Astrocyte (in vitro differentiated cells and primary cell): ENCODE measurements around the gene LSM7.

ENCODE experiments used
- EZH2 ChIP-seq: IDR thresholded peaks from 2 replicates; pipeline ENCODE4 v1.6.1; 2012; ENCODE audit warnings: mild to moderate bottlenecking, low read length, inconsistent platforms; ENCODE audit not compliant: insufficient read depth
- TF ChIP-seq, protein P1 (sequence below): IDR thresholded peaks from 2 replicates; pipeline ENCODE4 v1.5.1; 2011; ENCODE audit warnings: low read depth, mild to moderate bottlenecking, inconsistent platforms, low read length, moderate library complexity; ENCODE audit not compliant: insufficient read depth

DNA sequence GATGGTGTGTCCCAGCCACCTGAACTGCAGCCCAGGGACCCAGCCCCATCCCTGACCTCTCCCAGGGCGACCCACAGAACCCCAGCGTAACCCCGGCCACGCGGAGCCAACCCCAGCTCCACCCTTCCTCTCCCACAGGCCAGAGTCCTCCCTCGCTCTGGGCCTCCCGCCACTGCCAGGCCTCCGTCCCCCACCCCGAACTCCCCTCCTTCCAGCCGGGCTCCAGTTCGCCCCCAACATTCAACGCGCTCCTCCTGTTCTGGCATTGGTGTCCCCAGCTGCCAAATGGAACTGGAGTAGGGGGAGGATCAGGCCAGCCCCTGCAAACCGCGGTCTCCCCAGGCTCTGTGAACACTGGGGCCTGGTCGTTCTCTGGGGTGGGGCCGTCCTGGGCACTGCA is 27.9 kb downstream of the LSM7 start:
- TF ChIP-seq, protein P1, sequence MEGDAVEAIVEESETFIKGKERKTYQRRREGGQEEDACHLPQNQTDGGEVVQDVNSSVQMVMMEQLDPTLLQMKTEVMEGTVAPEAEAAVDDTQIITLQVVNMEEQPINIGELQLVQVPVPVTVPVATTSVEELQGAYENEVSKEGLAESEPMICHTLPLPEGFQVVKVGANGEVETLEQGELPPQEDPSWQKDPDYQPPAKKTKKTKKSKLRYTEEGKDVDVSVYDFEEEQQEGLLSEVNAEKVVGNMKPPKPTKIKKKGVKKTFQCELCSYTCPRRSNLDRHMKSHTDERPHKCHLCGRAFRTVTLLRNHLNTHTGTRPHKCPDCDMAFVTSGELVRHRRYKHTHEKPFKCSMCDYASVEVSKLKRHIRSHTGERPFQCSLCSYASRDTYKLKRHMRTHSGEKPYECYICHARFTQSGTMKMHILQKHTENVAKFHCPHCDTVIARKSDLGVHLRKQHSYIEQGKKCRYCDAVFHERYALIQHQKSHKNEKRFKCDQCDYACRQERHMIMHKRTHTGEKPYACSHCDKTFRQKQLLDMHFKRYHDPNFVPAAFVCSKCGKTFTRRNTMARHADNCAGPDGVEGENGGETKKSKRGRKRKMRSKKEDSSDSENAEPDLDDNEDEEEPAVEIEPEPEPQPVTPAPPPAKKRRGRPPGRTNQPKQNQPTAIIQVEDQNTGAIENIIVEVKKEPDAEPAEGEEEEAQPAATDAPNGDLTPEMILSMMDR, result no peak
- no peak for TF ChIP-seq EZH2
